Progenitor cell of endocrine pancreas (in vitro differentiated cells): ENCODE data around the gene SELE. TPM values are rescaled to one million over a fixed set of nuclear protein-coding genes. Genes with fewer than 3 reads are reported as not detected.

Experiments used
- DNase-seq: peaks from one replicate; pipeline ENCODE4 v3.0.0; 2021; ENCODE audit warnings: low spot score; ENCODE audit not compliant: unreplicated experiment
- H3K27ac Mint-ChIP-seq: 2 replicates; pipeline ENCODE4 v1.8.0; 2021; ENCODE audit warnings: mild to moderate bottlenecking, moderate library complexity, mixed read lengths
- H3K27me3 Mint-ChIP-seq: 2 replicates; pipeline ENCODE4 v1.8.0; 2021; ENCODE audit warnings: mixed read lengths
- H3K36me3 Mint-ChIP-seq: 2 replicates; pipeline ENCODE4 v1.8.0; 2022; ENCODE audit warnings: mixed read lengths; ENCODE audit not compliant: insufficient read depth
- H3K4me1 Mint-ChIP-seq: 2 replicates; pipeline ENCODE4 v1.8.0; 2021; ENCODE audit warnings: low read depth, mixed read lengths
- H3K4me3 Mint-ChIP-seq: 2 replicates; pipeline ENCODE4 v1.8.0; 2021; ENCODE audit warnings: low read depth, mild to moderate bottlenecking, moderate library complexity, mixed read lengths
- H3K9me3 Mint-ChIP-seq: 2 replicates; pipeline ENCODE4 v1.8.0; 2021; ENCODE audit warnings: low read depth, mixed read lengths
- total RNA-seq: library from RNA; stranded (reverse); gene quantifications from 2 replicates; pipeline ENCODE4 v1.2.1, GENCODE V29; 2021
- TF ChIP-seq, protein P1 (sequence below): fragments of 200-600 bp; sonication (generic); IDR thresholded peaks from one replicate; pipeline ENCODE4 v1.5.0; 2021; ENCODE audit warnings: antibody characterized with exemption, mild to moderate bottlenecking; ENCODE audit not compliant: unreplicated experiment

SELE gene
- total RNA-seq, 1 donor from 2014 or later = not detected

DNA sequence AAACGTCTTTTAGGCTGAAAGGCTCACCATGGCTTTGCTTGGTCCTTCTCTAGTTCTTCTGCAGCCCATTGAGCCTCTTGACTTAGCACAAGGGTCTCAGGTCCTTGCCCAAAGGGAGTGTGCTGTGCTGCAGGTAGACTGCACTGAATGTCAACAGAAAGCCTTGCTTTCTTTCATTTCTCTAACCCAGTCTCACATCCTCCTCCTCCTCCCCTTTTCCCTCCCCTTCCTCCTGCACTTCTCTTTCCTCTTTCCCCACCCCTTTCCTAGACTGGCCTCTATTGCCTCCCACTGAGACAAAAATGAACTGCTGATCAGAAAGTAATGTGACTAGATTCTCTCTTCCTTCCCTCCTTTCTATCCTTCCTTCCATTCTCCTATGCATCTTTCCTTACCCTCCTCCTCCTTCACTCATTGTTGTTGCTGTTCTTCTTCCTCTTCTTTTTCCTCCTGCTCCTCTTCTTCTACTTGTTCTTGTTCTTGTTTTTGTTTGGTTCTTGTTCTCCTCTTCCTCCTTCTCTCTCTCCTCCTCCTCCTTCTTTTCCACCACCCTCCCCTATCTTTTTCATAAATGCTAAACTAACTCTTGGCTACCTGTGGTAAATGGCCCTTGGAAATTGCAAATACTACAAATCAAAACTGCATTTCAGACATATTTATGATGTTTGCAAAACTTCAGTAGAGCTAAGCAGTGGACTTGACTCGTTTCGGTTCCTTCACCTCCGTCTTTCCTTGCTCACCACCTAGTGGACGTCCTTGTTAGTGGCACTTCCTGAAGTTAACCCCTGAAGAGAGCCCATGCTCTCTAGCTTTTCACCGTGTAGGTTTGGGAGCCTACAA is 22.2 kb downstream of the SELE start, which contains the start of gene SELL:
Gene SELL, minus strand, starts transcription at position 152 of the 840 bp plus-strand sequence. Its CDS starts 122 bp downstream, at position 30.
- peaks cover 3% of the 10 kb centered on the region for H3K4me1 Mint-ChIP-seq
- TF ChIP-seq, protein P1, sequence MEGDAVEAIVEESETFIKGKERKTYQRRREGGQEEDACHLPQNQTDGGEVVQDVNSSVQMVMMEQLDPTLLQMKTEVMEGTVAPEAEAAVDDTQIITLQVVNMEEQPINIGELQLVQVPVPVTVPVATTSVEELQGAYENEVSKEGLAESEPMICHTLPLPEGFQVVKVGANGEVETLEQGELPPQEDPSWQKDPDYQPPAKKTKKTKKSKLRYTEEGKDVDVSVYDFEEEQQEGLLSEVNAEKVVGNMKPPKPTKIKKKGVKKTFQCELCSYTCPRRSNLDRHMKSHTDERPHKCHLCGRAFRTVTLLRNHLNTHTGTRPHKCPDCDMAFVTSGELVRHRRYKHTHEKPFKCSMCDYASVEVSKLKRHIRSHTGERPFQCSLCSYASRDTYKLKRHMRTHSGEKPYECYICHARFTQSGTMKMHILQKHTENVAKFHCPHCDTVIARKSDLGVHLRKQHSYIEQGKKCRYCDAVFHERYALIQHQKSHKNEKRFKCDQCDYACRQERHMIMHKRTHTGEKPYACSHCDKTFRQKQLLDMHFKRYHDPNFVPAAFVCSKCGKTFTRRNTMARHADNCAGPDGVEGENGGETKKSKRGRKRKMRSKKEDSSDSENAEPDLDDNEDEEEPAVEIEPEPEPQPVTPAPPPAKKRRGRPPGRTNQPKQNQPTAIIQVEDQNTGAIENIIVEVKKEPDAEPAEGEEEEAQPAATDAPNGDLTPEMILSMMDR = peak; percentile 74
- H3K27ac Mint-ChIP-seq = no peak within 1 kb of the TSS
- peaks cover 5% of the 10 kb centered on the region for H3K9me3 Mint-ChIP-seq
- DNase-seq = peak; percentile 39
- no peaks in the 10 kb centered on the region for H3K27me3 Mint-ChIP-seq
- H3K4me3 Mint-ChIP-seq = peak within 1 kb of the TSS; percentile 29
- H3K36me3 Mint-ChIP-seq = peaks cover 1% of the 10 kb centered on the region

DNA sequence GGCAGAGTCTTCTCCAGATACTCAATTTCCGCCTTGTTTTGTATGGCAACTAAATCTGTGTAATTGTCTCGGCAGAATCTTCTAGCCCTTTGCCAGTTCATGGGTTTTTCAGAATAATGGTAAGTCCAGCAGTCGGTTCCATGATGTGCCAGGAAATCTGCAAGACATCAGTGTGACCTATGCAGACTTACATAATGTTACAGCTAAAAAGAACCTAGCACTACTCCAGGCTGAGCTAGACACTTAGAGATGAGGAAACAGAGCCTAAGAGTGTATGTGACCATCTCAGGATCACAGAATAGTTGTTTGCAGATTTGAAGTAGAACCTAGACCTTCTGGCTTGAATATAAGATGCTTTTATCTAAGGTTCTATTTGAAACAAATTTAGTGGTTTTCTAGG is 25.2 kb downstream of the SELE start:
- no peak for DNase-seq
- Mint-ChIP-seq H3K4me1 (peaks cover 3% of the 10 kb centered on the region), H3K36me3 (peaks cover 1% of the 10 kb centered on the region), H3K27me3 (no peaks in the 10 kb centered on the region), H3K27ac (no peak overlapping the region), H3K9me3 (peaks cover 2% of the 10 kb centered on the region), H3K4me3 (no peak overlapping the region)
- TF ChIP-seq, protein P1 = no peak

DNA sequence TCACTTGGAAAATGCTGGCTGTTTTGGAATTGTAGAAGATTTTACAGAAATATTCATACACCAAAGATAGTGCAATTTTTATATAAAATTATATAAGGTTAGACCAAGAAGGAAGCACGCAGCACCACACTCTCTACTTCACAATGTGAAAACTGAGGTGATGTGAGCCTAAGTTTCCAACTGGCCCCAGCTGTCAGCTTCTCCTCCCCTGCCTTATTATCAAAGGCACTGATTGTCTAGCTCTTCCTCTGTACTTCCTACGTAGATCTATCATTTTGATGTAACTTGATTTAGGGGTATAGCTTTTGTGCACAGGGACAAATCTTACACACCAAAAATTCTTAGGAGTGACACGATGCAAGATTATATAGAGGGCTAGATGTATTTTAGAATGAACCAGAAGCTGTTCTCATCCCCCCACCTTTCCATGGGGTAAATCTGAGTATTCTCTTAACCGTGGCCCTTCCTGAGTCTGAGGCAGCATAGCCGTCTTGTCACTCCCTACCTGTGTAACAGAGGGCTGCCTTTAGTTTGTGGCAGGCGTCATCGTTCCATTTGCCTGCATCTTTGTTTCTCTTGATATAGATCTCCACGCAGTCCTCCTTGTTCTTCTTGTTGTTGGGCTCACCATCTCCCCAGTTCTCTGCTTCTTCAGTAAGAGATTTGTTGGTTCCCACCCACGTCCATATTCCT is 25.8 kb downstream of the SELE start:
- no peaks in the 10 kb centered on the region for H3K27me3 Mint-ChIP-seq
- no peak for DNase-seq
- no peaks in the 10 kb centered on the region for H3K9me3 Mint-ChIP-seq
- H3K4me1 Mint-ChIP-seq = peaks cover 3% of the 10 kb centered on the region
- H3K27ac Mint-ChIP-seq = no peak overlapping the region
- H3K4me3 Mint-ChIP-seq = no peak overlapping the region
- TF ChIP-seq, protein P1 = no peak
- no peaks in the 10 kb centered on the region for H3K36me3 Mint-ChIP-seq

DNA sequence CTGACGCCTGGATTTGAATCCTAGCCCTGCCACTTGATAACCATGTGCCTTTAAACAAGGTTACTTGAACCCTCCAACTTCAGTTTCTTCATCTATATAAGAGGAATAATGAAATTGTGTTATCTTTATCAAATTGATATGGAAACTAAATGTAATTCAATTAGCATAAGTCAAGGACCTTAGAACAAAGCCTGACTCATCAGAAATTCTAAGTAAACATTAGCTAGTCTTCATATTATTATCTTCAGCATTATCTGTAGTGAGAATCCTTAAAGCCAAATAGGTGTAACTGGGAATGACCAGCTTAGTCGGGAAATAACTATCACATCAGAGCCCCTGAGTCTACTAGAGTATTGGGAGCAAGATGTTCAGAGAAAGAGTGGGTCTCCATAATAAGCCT is 29.1 kb downstream of the SELE start:
- no peaks in the 10 kb centered on the region for H3K9me3 Mint-ChIP-seq
- TF ChIP-seq, protein P1 = no peak
- no peak overlapping the region for H3K27ac Mint-ChIP-seq
- no peaks in the 10 kb centered on the region for H3K27me3 Mint-ChIP-seq
- no peak overlapping the region for H3K4me3 Mint-ChIP-seq
- H3K36me3 Mint-ChIP-seq = no peaks in the 10 kb centered on the region
- no peaks in the 10 kb centered on the region for H3K4me1 Mint-ChIP-seq
- no peak for DNase-seq

DNA sequence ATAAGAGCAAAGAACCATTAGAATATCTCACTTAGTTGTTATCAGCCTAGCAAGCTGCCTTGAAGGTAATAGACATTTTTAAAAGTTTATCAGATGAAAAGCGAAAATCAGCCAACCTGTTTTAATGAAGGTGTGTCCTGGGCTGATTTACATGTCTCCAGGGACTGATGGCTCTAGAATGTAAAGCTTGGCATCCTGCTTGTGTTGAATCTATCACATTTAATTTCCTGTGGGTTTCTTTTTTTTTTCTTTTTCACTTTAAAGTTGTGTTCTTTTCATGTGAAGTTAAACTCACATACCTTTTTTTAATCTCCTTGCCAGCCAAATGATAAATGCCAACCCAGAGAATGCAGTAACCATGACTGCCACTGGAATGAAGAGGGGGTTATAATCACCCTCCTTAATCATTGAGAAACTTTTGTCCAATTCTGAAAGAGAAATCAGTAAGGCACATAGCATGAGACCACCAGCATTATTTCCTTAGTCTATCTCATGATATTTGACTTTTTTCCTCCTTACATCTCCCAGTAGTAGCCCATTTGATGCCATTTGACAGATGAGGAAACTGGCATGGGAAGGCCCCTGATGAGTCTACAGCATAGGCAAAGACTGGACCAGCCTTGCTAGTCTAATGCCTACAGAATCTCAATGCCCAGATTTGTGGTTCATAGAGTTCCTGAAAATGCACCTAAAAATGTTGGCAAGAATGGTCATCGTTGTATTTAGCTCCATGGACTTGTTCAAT is 32.4 kb downstream of the SELE start:
- Mint-ChIP-seq H3K9me3 (no peaks in the 10 kb centered on the region), H3K4me3 (no peak overlapping the region), H3K27ac (no peak overlapping the region), H3K36me3 (no peaks in the 10 kb centered on the region), H3K4me1 (no peaks in the 10 kb centered on the region), H3K27me3 (no peaks in the 10 kb centered on the region)
- DNase-seq = no peak
- TF ChIP-seq, protein P1 = no peak
